NCI-H2227 (cell line): ENCODE data around the gene CHSY3.

Experiments used
- DNase-seq: peaks from one replicate; lab custom pipeline; 2025; ENCODE audit not compliant: unreplicated experiment; lab: John Stamatoyannopoulos, UW

CHSY3 gene

GRCh38 chr5:130021876-130022275 lies 117.6 kb downstream of the CHSY3 start:
- DNase-seq = no peak

- no peak for DNase-seq
Measured at GRCh38 chr5:130023604-130024003, 119.3 kb downstream of the CHSY3 start.

GRCh38 chr5:130024006-130024405 lies 119.7 kb downstream of the CHSY3 start:
- no peak for DNase-seq

- DNase-seq = no peak
Measured at GRCh38 chr5:130025511-130025910, 121.2 kb downstream of the CHSY3 start.

GRCh38 chr5:130032807-130033206 lies 128.5 kb downstream of the CHSY3 start:
- DNase-seq = no peak

- DNase-seq = no peak
Measured at GRCh38 chr5:130034566-130035210, 130.4 kb downstream of the CHSY3 start.

- DNase-seq = no peak
Measured at GRCh38 chr5:130035388-130035787, 131.1 kb downstream of the CHSY3 start.

- no peak for DNase-seq
Measured at GRCh38 chr5:130037905-130038304, 133.6 kb downstream of the CHSY3 start.

- no peak for DNase-seq
Measured at GRCh38 chr5:130043834-130044233, 139.6 kb downstream of the CHSY3 start.

GRCh38 chr5:130045334-130045733 lies 141.1 kb downstream of the CHSY3 start:
- DNase-seq = no peak

GRCh38 chr5:130050585-130050984 lies 146.3 kb downstream of the CHSY3 start:
- DNase-seq = no peak

GRCh38 chr5:130052752-130053151 lies 148.5 kb downstream of the CHSY3 start:
- DNase-seq = no peak

GRCh38 chr5:130055572-130055971 lies 151.3 kb downstream of the CHSY3 start:
- DNase-seq = no peak

- DNase-seq = no peak
Measured at GRCh38 chr5:130061746-130062145, 157.5 kb downstream of the CHSY3 start.

GRCh38 chr5:130063603-130064002 lies 159.3 kb downstream of the CHSY3 start:
- DNase-seq = no peak

- no peak for DNase-seq
Measured at GRCh38 chr5:130064484-130064883, 160.2 kb downstream of the CHSY3 start.

- DNase-seq = no peak
Measured at GRCh38 chr5:130065617-130066016, 161.4 kb downstream of the CHSY3 start.

- no peak for DNase-seq
Measured at GRCh38 chr5:130066644-130067043, 162.4 kb downstream of the CHSY3 start.

GRCh38 chr5:130067364-130067763 lies 163.1 kb downstream of the CHSY3 start:
- no peak for DNase-seq

GRCh38 chr5:130068101-130068500 lies 163.8 kb downstream of the CHSY3 start:
- DNase-seq = no peak

- DNase-seq = no peak
Measured at GRCh38 chr5:130068988-130069387, 164.7 kb downstream of the CHSY3 start.

- DNase-seq = no peak
Measured at GRCh38 chr5:130074820-130075219, 170.6 kb downstream of the CHSY3 start.

- DNase-seq = no peak
Measured at GRCh38 chr5:130077007-130077406, 172.7 kb downstream of the CHSY3 start.
